NCI-H460 (cell line): ENCODE results near the gene NRG2. TPM values are rescaled to one million over a fixed set of nuclear protein-coding genes. Genes with fewer than 3 reads are reported as not detected.
A peak's percentile ranks its signal among the peaks of the same experiment; 100 is the strongest.

Experiments used
- DNase-seq: peaks from one replicate; pipeline ENCODE4 v3.0.0-alpha.2; 2016; ENCODE audit warnings: low read depth; ENCODE audit errors: extremely low read depth
- total RNA-seq: library from RNA; depleted of rRNA; stranded (reverse); fragments of >200 nt; shearing (Covaris generic); gene quantifications from 2 replicates; pipeline ENCODE4 v1.2.3, GENCODE V29; 2014

The NRG2 gene
- total RNA-seq, 1 experiment from 2014 or later, result 3.9 TPM

DNA sequence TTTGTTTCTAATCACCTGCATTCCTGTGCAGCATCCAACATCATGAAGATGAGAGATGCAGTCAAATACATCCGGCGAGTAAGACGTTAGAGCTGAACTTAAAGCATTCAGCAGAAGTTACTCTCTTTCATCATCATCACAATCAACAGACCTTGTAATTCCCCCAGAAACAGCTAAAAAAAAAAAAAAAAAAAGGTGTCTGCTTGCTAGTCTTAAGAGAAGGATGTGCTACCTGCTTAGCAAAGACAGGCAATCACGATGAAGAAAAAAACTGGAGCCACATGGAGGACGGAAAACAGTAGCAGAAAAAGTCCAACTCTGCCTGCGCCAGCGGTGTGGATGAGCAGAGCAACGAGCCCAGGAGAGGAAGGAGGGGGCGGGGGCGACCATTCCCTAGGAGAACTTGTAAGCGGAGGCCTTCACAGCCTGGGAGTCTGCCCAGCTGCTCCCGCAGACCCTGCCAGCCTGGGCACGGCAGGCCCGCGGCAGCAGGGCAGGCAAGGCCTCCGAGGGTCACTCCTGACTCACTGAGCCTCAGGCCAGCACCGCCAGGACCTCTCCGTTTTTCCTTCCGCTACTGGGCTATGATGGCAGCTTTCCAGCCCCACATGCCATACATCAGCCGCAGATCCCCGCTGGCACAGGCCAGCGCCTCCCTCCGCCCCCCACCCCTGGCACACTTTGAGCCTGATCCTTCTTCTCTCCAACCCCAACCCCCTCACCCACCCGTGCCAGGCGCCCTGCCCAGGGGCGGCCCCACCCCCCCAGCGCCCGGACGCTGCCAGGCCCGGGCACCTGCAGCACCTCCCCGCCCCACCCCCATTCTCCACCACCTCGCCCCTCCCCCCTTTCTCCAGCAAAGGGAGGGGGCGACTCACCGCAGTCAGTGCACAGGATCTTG, 1.4 kb downstream of the NRG2 start:
- DNase-seq, result peak; percentile 77

DNA sequence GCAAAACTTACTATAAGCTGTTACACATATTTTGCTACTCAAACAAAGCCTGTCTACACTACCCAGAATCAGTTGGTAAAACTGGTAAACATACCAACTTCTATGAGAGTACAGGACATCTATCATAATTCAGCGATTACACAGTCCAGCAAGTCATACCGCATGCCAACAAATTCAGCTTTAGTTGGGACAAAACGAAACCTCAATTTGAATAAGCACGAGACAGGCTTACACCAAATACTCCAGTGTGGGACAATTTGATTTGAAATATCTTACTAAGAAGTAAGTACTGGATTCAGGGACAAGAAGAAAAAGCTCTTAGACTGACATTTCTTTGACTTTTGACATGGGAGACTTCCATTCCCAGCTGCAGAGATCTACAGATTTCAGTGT, 2.0 kb downstream of the NRG2 start:
- DNase-seq, result no peak

DNA sequence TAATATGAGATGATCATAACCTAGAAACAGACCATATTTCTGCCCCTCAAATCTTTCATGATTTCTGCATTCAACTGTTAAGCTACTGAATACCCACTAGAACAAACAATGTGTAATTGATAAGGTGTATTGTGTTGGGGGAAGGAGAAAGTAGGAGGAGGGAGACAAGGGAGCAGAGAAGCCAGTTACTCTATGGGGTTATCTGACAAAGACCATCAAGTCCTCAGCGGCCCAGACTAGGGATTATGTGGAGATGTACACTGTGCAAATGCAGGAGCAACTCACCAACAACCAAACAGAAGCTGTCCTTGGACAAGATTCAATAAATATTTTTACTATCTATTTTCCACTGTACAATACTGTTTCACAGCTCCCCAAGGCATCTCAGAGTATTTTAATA, 2.7 kb downstream of the NRG2 start:
- DNase-seq, result no peak

DNA sequence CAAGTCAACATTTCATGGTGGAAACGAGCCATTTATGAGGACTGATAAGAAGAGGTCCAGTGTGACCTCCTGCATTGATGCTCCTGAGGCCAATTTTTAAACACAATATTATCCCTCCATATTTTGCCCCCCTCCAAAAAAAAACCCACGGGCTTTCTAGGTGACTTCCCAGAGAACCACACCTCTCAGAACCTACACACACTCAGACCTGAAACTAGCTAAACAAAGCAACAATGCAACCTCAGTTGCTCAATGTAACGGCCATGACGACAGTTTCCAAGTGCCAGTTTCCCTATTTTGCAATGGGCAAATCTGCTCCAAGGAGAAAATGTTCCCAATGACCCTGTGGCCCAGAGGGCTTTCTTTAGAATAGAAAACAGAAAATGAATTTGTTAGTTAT, 3.5 kb downstream of the NRG2 start:
- peak; percentile 47 for DNase-seq

DNA sequence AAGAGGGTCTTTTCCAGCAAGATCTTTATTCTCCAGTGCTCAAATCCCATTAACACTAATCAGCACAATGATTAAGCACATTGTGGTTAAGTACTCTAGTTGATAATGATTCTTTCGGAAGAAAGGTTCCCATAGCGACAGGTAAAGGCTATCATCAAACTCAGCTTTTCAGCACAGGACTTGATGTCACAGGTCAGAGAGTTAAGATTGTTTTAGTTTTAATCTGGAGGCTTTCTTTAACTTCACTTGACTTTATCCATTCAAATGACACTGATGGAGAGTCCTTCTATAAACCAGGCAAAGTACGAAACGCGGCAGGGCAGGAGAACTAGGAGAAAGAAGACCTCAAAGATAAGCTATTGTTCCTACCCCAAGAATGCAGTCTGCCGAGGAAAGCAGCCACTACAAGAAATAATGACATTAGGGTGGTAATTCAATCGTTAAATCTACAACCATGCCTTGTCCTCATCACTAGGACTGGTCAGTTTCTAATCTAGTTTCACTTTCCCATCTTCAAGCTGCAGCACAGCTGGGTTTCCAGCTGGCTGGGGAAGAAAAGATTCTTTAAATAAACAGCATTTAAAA, 4.6 kb downstream of the NRG2 start:
- DNase-seq, result peak; percentile 16

DNA sequence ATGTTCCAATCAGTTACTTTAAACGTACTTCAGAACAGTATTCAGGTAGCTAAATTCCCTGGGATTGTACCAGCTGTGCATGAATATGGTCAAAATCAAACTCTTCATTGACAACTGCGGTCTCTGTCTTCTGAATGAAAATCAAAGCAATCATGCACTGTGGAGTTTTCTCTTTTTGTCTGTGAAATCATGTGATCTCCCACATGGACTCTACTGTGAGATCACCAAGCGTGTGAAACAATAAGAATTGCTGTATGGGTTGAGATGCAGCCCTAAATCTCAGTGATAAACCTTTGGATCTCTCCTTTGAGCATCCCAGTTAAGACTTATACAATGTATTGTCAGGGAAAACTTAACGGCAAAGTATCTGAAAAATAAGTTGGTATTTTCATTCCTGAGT, 6.1 kb downstream of the NRG2 start:
- no peak for DNase-seq

DNA sequence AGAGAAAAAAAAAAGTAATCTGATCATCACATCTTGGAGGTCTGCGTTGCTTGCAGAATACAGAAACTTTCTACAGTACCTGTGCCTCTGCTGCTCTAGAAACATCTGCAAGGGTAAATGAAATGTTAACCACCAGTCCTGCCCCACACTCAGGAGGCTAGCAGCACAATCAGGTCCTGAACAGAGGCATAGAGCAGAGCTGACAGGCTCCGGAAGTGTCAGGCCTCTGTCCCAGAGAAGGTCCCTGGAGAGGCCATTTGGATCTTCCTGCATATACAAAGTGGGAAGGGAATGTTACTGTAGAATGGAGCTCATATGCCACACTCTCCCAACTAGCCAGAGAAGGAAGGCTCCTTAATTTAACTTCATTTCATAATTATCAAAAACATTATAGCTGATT, 7.2 kb downstream of the NRG2 start:
- no peak for DNase-seq

DNA sequence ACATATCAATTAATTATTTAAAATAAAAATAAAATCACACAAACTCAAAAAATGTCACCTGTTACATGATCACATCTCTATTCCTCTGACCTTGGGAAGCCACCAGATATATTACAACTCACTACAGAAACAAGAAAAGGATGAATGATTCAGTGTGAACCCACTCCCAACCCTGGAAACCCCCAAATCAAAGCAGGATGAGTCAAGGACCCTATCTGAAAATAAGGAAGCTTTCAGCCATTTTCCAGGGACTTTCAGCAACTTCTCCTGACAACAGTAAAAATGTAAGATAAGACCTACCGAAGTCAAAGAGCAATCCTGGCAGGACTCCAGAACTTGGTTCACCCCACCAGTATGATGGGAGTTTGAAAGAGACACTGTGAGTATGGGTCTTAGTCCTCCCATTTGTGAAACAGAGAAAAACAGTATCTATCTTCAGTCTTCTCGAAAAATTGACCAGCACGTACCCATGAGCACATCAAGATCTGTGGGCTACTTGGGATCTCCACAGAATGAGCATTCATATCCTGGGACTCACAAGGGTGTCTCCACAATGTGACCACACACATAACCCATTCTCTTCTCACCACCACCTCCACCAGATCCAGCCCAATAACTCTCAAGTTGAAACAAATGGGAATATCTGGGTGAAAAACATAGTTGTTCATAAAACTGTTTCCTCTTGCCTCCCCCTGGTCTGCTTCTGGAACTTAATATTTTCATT, 9.9 kb downstream of the NRG2 start:
- no peak for DNase-seq

DNA sequence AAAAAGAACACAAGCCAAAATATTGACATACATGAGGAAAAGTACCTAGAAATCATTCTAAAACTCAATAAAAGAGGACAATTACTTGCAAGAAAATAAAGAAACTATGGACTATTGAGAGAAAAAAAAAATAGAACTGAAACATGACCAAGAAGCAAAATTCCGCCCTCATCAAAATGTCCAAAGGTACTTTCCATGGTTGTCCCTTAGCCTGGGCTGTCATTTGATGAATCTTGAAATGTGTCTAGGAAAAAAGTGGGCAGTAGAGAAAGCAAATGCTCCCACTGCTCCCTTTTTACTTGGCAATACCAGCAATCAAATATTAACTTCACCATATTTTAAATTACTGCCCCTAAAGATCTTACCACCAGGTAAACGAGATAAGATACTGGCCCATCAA, 10.8 kb downstream of the NRG2 start:
- DNase-seq, result no peak

DNA sequence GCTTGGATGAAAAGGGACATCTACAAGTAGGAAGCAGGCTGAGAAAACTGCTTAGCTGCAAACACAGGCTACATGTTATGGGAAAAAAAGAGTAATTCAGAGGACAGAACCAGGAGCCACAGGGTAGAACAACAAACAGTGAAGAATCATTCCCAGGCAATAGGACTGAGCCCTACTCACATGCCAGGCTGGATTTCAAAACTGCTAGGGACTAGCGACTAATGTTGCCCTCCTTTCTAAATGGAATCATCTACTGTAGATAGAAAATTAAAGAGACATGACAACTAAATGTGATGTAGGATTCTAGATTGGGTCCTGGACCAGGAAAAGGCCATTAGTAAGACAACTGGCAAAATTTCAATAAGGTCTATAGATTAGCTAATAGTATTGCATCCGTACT, 15.3 kb downstream of the NRG2 start:
- no peak for DNase-seq

DNA sequence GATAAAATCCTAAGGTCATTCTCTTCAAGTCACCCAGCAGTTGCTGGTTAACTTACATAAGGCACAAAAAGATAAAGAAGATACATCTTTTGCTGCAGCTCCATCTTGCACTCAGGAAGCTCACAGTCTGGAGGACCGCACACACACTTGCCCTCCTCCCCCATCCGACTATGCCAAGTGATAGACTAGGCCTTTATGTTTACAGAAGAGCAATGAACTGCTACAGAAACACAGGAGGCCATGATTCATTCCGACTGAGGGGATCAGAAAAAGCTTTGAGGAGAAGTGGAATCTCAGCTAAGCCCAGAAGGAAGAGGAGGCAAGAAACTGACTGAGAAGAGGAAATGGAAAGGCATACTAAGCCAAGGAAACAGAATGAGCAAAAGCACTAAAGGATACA, 17.4 kb downstream of the NRG2 start:
- DNase-seq, result no peak

DNA sequence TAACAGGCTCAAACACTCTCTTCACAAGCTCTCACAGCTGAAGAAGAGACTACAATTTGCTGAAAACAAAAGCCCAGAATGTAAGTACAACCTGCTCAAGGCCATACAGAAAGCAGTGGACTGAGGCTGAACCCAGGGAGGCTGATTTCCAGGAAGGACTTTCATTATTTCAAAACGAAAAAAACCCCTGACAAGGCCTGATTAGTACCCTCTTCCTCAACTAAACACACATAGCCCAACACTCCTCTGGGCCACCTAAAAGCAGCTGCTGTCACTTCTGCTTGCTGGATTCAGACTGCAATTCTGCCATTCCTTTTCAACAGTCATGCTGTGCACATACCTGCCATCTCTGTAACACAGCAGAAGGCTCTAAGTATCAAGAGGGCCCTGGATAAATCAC, 18.2 kb downstream of the NRG2 start:
- DNase-seq, result no peak

DNA sequence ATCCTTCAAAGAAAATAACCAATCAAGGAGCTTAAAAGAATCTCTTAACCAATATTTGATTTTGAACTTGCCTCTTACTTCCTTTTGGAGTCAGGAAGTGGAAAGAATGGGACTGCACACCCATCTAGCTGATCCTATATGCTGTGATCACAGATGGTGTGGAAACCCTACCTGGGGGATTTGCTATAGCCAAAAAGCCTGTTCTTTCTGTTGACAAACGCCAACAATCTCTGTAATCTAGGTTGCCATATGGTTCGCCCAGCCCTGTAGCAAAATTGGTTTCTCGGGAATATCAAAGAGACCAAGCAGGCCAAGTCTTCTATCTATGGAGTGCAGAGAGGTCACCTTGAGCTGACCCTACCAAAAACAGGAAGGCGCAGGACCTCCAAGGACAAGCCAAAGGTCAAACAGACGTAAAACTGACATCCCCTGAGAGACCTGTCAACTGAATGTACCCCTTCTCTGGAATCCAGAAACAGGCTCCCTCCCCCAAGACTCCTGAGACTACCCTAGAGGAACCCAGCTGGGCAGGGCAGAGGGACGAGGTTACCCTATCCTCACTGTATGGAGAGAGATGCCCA, 19.4 kb downstream of the NRG2 start:
- DNase-seq, result no peak

DNA sequence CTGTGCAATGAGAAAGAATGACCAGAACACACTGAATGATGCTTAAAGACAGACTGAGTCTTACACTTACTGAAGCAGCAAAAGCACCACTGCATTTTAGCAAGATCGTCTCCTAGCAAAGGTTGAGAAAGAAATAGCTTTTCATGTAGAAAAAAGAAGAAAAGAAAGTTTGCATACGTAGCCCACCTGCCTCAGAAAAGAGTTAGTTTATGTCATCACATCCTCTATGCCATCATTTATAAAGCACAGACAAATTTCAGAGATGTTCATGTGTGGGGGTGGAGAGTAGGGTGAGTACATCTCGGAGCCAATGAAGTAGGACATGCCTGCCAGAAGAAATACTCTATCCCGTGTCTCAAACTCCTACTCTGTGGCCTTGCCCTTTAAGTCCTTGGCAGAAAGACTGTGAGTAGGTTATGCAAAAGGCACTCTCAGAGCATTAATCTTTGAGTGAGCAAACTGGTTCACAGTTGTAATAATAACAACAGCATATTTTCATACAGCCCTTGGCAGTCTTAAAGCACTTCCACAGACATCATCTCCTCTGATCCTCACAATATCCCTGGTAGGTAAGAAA, 22.4 kb downstream of the NRG2 start:
- DNase-seq, result no peak

DNA sequence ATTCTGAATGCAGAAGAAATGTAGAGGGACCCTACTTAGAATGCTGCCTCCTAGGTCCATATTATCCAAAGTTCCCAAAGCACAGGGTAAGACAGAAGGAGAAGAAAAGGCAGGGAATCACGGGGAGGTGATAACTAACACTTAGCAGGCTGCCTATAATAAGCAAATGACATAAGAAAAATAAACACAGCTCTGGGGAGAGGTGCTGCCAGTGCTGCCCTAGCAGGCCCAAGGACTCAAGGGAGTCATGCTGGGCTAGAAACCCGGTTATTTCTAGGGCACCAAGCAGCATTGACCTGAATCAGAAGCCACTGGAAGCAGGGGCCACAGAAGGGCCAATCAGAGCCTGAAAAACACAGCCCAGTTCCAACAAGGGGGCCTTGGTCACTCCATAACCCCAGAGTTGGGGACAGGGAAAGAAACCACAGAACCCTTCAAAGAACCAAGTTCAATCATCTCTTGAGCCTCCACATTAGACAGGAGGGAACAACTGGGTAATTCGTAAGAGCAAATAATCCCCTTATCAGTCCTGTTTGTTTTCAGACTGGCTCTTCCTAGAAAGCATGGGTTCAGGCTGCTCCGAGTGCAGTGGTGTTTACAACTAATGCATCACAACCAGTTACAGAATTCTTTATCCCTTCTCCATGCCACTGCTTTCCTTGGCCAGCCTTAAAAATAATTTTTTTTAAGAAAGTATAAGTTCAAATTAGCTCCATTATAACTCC, 24.0 kb downstream of the NRG2 start:
- no peak for DNase-seq

DNA sequence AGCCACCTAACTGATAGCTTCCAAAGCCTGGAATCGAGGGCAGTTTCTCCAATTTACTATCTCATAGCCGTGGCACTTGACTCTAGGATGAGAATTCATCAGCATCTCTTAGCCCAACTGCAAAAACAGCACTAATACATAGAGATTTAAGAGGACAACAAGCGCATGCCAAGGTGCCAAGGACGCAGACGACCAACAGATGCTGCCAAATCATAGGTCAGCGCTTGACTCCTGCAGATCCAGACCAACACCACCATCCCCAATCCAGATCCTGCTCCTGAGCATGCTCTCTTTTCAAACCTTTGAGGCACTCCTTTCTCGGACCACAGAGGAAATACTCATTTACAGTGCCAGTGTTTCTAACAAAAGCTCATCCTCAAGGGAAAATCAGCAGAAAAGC, 24.6 kb downstream of the NRG2 start:
- no peak for DNase-seq

DNA sequence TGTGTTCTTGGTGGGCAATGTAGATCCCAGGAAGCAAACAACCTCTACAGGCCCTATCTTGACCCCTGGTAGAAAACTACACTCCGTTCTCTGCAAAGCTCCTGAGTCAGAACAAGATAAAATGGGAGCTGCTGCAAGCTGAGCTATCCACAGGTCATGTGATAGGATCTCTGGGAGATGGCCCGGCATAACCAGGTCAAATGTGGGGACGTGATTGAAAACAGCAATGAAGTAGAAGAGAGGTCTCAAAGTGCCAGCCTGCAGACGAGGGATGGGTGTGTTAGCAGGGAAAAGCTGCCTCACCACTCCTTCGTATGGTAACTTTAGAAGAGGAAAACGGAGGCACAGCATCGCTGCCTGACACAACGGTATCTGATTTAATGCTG, 25.0 kb downstream of the NRG2 start:
- DNase-seq, result no peak

DNA sequence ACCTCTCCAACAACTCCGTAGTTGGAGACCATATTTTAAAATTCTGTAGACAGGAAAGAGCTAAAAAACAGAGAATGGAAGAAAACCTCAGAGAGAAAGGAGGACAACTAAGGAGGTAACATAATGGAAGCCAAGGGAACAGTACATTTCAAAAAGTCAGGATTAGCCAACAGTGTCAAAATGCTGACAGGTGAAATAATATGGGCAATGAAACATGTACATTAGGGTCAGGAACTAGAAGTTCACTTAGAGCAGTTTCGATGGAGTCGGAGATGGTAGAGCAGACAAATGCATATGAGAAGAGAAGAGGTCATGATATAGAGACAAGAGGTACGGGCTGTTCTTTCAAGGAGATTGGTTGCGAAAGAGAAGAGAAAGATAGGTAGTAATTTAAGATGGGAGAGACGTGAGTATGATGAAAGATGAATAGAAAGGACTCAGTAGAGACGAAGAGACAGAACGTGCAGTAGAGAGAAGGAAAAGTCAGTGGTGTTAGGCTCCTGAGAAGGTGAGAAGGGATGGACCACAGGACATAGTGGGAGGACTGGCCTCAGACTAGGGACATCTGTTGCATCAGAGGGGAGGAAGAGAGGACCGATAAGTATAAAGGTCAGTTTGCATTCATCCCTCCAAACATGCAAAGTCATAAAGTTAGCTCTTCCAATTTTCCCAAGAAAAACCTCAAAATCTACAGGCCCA, 25.6 kb downstream of the NRG2 start:
- DNase-seq, result no peak

DNA sequence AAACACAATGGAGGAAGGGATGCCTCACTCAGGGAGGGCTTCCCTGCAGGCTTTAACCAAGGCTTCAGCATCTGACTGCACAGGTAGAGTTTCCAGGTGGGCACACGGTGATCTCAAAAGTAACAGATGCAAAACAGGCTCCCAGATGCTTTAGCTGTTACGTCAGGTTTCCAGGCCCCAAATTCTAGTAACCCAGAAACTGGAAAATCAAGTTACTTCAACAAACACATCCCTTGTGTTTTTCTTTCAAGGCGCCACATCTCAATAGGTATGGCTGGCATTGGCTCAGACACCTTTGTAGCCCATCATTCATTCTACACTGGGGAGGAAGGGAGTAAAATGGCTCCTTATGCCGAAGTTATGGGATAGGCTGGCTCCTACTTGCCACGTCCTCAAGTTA, 27.4 kb downstream of the NRG2 start:
- no peak for DNase-seq

DNA sequence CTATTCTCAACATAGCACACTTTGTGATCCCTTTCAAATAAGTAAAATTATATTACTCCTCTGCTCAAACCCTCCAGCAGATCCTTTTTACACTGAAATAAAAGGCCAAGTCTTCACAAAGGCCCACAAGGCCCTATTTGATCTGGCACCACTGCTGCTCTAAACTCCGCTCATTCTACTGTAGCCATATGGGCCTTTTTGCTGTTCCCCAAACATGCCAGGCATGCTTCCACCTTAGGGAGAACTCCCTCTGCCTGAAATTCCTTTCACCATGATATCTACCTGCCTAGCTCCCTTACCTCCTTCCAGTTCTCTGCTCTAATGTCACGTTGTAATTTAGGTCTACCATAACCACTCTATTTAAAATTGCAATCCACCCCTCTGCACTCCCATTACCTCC, 28.3 kb downstream of the NRG2 start:
- no peak for DNase-seq
